HepG2 (cell line): ENCODE results near the gene OPA3. TPM values are rescaled to one million over a fixed set of nuclear protein-coding genes. Genes with fewer than 3 reads are reported as not detected.

ENCODE experiments used
- ARHGAP35 ChIP-seq: sonication (generic); formaldehyde crosslinking; IDR thresholded peaks from 2 replicates; pipeline ENCODE4 v1.9.0; 2022; ENCODE audit warnings: mild to moderate bottlenecking, inconsistent platforms, moderate library complexity, missing genetic modification reagents, borderline replicate concordance
- BCL3 ChIP-seq: sonication (generic); formaldehyde crosslinking; IDR thresholded peaks from 2 replicates; pipeline ENCODE4 v1.5.1; 2020; ENCODE audit warnings: mild to moderate bottlenecking, missing genetic modification reagents, moderate library complexity
- BORCS8-MEF2B ChIP-seq: sonication (generic); formaldehyde crosslinking; IDR thresholded peaks from 2 replicates; pipeline ENCODE4 v1.8.0; 2022; ENCODE audit warnings: mild to moderate bottlenecking, missing genetic modification reagents
- BRD4 ChIP-seq: sonication (generic); formaldehyde crosslinking; IDR thresholded peaks from 2 replicates; pipeline ENCODE4 v1.4.0; 2020; ENCODE audit warnings: missing genetic modification reagents
- DMTF1 ChIP-seq: sonication (generic); formaldehyde crosslinking; IDR thresholded peaks from 2 replicates; pipeline ENCODE4 v1.4.0; 2020; ENCODE audit warnings: mild to moderate bottlenecking, missing genetic modification reagents
- EED ChIP-seq: sonication (generic); formaldehyde crosslinking; IDR thresholded peaks from 2 replicates; pipeline ENCODE4 v1.5.0; 2020; ENCODE audit warnings: mild to moderate bottlenecking, missing genetic modification reagents
- GABPB1 ChIP-seq: IDR thresholded peaks from 2 replicates; pipeline ENCODE4 v1.6.1; 2016; ENCODE audit warnings: mild to moderate bottlenecking, missing genetic modification reagents, moderate library complexity, missing compliant biosample characterization
- HNRNPH1 ChIP-seq: fragments of 200-400 bp; formaldehyde crosslinking; optimal IDR thresholded peaks from 2 replicates; pipeline ENCODE3; 2017; ENCODE audit warnings: mild to moderate bottlenecking, low read depth, low read length
- KDM4B ChIP-seq: sonication (generic); formaldehyde crosslinking; IDR thresholded peaks from 2 replicates; pipeline ENCODE4 v1.4.0; 2020; ENCODE audit warnings: missing genetic modification reagents
- MTA3 ChIP-seq: sonication (generic); formaldehyde crosslinking; IDR thresholded peaks from 2 replicates; pipeline ENCODE4 v1.4.0; 2020; ENCODE audit warnings: missing genetic modification reagents
- ONECUT2 ChIP-seq: sonication (generic); formaldehyde crosslinking; IDR thresholded peaks from 2 replicates; pipeline ENCODE4 v1.4.0; 2020; ENCODE audit warnings: missing genetic modification reagents
- SIN3B ChIP-seq: fragments of 150-350 bp; IDR thresholded peaks from 2 replicates; pipeline ENCODE4 v1.6.1; 2014; ENCODE audit warnings: low read length
- SMARCC2 ChIP-seq: fragments of 450-650 bp; IDR thresholded peaks from 2 replicates; pipeline ENCODE4 v1.6.1; 2017; ENCODE audit warnings: antibody characterized with exemption, mild to moderate bottlenecking
- SMC3 ChIP-seq: IDR thresholded peaks from 2 replicates; pipeline ENCODE4 v1.6.1; 2011; ENCODE audit warnings: low read length, improper control_type of control experiment
- USF2 ChIP-seq, 2 experiments: sonication (generic) in 1 of 2; formaldehyde crosslinking in 1 of 2; IDR thresholded peaks; 2 replicates each; pipeline versions ENCODE4 v1.5.1 to v1.6.1; 2011 to 2020; ENCODE audit warnings: borderline replicate concordance in 1 of 2, low read depth in 1 of 2, low read length in 1 of 2, mild to moderate bottlenecking in 1 of 2, missing genetic modification reagents in 1 of 2, moderate library complexity in 1 of 2
- ZBTB42 ChIP-seq: sonication (generic); formaldehyde crosslinking; IDR thresholded peaks from 2 replicates; pipeline ENCODE4 v1.5.0; 2020; ENCODE audit warnings: mild to moderate bottlenecking, missing genetic modification reagents
- ZHX1 ChIP-seq: sonication (generic); formaldehyde crosslinking; IDR thresholded peaks from 2 replicates; pipeline ENCODE4 v1.8.1; 2022; ENCODE audit warnings: low read depth, mild to moderate bottlenecking, missing genetic modification reagents
- ZNF138 ChIP-seq: sonication (generic); formaldehyde crosslinking; IDR thresholded peaks from 2 replicates; pipeline ENCODE4 v1.5.0; 2020; ENCODE audit warnings: mild to moderate bottlenecking, low read depth, missing genetic modification reagents
- ZNF264 ChIP-seq: sonication (generic); formaldehyde crosslinking; IDR thresholded peaks from 2 replicates; pipeline ENCODE4 v1.4.0; 2020; ENCODE audit warnings: missing genetic modification reagents
- ZNF354B ChIP-seq: sonication (generic); formaldehyde crosslinking; IDR thresholded peaks from 2 replicates; pipeline ENCODE4 v1.8.0; 2022; ENCODE audit warnings: mild to moderate bottlenecking, missing genetic modification reagents
- ZNF567 ChIP-seq: sonication (generic); formaldehyde crosslinking; IDR thresholded peaks from 2 replicates; pipeline ENCODE4 v1.8.1; 2023; ENCODE audit warnings: mild to moderate bottlenecking, missing genetic modification reagents, borderline replicate concordance
- polyA plus RNA-seq, 8 experiments: library from polyadenylated mRNA; depleted of rRNA in 3 of 8; stranded (reverse) in 7 of 8; unstranded in 1 of 8; fragments of >200 nt; fragmentation: Illumina TruSeq in 4 of 8; extraction: Trizol in 4 of 8; gene quantifications; 2 replicates each; pipeline versions ENCODE4 v1.2.1 to v1.2.3, GENCODE V29; 2011 to 2016; ENCODE audit warnings: low read depth in 4 of 8, missing spikeins in 1 of 8, mixed read lengths in 1 of 8; ENCODE audit not compliant: insufficient read depth in 1 of 8
- total RNA-seq, 5 experiments: library from RNA; depleted of rRNA; stranded (reverse); fragments of >200 nt; fragmentation: Illumina TruSeq; extraction: Trizol; gene quantifications; 2 replicates each; pipeline ENCODE4 v1.2.3, GENCODE V29; 2016; ENCODE audit warnings: low read depth in 1 of 5

The OPA3 gene
- total and polyA plus RNA-seq, 2 of the 13 experiments (the other 11 are each of a cell fraction or from before 2014, with no cell fraction given) = 8.3 to 17.7 TPM

DNA sequence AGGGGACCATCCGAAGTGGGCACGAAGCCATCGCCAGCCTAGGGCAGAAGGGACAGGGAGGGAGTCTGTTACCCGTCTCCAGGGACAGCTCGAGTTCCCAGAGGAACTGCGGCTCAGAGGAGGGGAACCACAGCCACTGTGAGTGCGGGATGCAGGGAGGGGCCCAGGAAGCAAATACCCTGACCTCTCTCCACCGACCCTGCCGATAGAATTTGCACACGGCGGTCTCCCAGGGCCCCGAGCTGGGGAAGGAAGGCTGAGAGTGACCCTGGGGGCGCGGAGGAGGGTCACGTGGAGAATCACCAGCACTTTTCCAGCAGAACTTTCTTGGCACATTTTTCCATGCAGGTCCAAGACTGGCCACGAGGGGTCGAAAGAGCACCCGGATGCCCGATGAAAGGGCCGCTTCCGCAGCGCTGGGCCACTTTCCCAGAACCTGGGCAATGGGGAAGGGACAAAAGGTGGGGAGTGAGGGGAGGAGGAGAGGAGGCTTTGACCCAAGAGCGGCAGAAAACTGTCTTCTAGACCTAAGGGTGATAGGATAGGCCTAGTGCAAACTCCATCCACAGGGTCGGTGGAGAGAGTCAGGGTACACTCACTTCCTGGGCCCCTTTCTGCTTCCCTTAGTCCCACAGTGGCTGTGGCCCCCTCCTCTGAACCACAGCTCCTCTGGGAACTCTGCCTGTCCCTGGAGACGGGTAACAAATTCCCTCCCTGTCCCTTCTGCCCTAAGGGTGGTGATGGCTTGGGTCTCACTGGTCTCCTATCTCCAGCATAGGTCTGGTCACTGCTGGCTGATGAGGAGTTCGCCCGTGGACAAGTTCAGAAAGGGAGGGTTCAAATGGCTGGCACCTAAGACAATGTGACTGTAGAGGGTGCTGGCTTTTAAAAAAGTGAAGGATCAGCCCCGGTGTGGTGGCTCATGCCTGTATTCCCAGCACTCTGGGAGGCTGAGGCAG lies 22.7 kb upstream of the OPA3 start (continued):
- TF ChIP-seq DMTF1 (CRISPR knock-in tag) (no peak), ARHGAP35 (CRISPR knock-in tag) (peak; percentile 43; the same call in 1 of the 2 replicates), BRD4 (CRISPR knock-in tag) (no peak), ZHX1 (CRISPR knock-in tag) (no peak), BCL3 (CRISPR knock-in tag) (no peak), SMC3 (peak; percentile 75), EED (no peak), SIN3B (no peak), ZNF138 (no peak), ZNF567 (CRISPR knock-in tag) (no peak), HNRNPH1 (no peak), ZNF354B (no peak), MTA3 (CRISPR knock-in tag) (no peak), ZBTB42 (CRISPR knock-in tag) (no peak), KDM4B (no peak), ONECUT2 (CRISPR knock-in tag) (no peak), BORCS8-MEF2B (CRISPR knock-in tag) (no peak; the same call in 1 of the 2 replicates), ZNF264 (CRISPR knock-in tag) (no peak), SMARCC2 (no peak), USF2 (IDR thresholded peaks at IDR 0.05; ENCODE audit: low read depth, low read length) (peak; percentile 81), USF2 (CRISPR knock-in tag; IDR thresholded peaks at IDR 0.05; ENCODE audit: borderline replicate concordance) (peak; percentile 91; the same call in 1 of the 2 replicates), GABPB1 (CRISPR knock-in tag) (peak; percentile 56)
